Keratinocyte (primary cell): Measurements from ENCODE around the gene CRTC3.

Experiments used
- EZH2 ChIP-seq: IDR thresholded peaks from one replicate; pipeline ENCODE4 v1.6.1; 2012; ENCODE audit warnings: inconsistent platforms, mild to moderate bottlenecking, low read length, moderate library complexity
- TF ChIP-seq, protein P1 (sequence below), 3 experiments: IDR thresholded peaks in 1 of 3; conservative IDR thresholded peaks in 1 of 3; optimal IDR thresholded peaks in 1 of 3; 2 replicates in 2 of 3; 3 replicates in 1 of 3; pipeline versions ENCODE3 to v1.5.1; 2011; ENCODE audit warnings: low read length in 3 of 3, mild to moderate bottlenecking in 3 of 3, moderate library complexity in 2 of 3, control low read depth in 1 of 3, inconsistent platforms in 1 of 3; ENCODE audit not compliant: insufficient read depth in 2 of 3; ENCODE audit errors: extremely low read depth in 1 of 3

DNA sequence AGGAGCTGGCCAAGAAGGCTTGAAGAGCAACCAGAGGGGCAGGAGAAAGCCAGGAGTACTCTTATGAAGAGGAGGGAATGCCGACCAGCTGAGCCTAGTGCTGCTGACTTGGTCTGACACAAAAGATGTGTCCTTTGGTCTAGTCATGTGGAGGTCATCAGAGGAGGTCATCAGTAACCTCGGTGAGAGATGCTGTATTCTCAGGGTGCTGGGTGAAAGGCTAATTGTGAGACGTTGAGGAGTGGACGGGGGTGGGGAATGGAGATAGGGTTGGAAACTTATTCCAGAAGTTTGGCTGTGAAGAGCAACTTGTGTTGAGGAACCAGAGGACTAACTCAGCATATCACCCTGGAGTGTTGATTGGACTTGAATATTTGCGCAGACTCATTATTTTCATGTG is 5.5 kb downstream of the CRTC3 start:
- TF ChIP-seq, protein P1, sequence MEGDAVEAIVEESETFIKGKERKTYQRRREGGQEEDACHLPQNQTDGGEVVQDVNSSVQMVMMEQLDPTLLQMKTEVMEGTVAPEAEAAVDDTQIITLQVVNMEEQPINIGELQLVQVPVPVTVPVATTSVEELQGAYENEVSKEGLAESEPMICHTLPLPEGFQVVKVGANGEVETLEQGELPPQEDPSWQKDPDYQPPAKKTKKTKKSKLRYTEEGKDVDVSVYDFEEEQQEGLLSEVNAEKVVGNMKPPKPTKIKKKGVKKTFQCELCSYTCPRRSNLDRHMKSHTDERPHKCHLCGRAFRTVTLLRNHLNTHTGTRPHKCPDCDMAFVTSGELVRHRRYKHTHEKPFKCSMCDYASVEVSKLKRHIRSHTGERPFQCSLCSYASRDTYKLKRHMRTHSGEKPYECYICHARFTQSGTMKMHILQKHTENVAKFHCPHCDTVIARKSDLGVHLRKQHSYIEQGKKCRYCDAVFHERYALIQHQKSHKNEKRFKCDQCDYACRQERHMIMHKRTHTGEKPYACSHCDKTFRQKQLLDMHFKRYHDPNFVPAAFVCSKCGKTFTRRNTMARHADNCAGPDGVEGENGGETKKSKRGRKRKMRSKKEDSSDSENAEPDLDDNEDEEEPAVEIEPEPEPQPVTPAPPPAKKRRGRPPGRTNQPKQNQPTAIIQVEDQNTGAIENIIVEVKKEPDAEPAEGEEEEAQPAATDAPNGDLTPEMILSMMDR (optimal IDR thresholded peaks at IDR 0.05 in 1 of 3, IDR thresholded peaks at IDR 0.05 in 1 of 3, conservative IDR thresholded peaks at IDR 0.05 in 1 of 3; ENCODE audit: extremely low read depth in 1 of 3, insufficient read depth in 2 of 3, low read length in 3 of 3), result no peak
- no peak for TF ChIP-seq EZH2
